DMS53 (cell line): ENCODE measurements around the gene CTNNA1.
A peak's percentile ranks its signal among the peaks of the same experiment; 100 is the strongest.
"Not testable (repeated sequence)": the region's sequence is repeated elsewhere in the genome, so short reads cannot be mapped to it uniquely, and the experiment has no call there.

Experiments
- DNase-seq: peaks from one replicate; lab custom pipeline; 2025; lab: John Stamatoyannopoulos, UW

CTNNA1 gene

GRCh38 chr5:138724470-138725146, 28.6 kb upstream of the CTNNA1 start:
- no peak for DNase-seq

- peak; percentile 87 for DNase-seq
Observed at GRCh38 chr5:138725153-138725817, 27.9 kb upstream of the CTNNA1 start.

- DNase-seq, result no peak
Observed at GRCh38 chr5:138725818-138726416, 27.3 kb upstream of the CTNNA1 start.

- no peak for DNase-seq
Observed at GRCh38 chr5:138726848-138727247, 26.4 kb upstream of the CTNNA1 start.

GRCh38 chr5:138730496-138730895, 22.7 kb upstream of the CTNNA1 start:
- not testable (repeated sequence) for DNase-seq

- DNase-seq, result no peak
Observed at GRCh38 chr5:138732466-138732865, 20.8 kb upstream of the CTNNA1 start.

GRCh38 chr5:138732933-138733332, 20.3 kb upstream of the CTNNA1 start:
- DNase-seq, result no peak

DNA sequence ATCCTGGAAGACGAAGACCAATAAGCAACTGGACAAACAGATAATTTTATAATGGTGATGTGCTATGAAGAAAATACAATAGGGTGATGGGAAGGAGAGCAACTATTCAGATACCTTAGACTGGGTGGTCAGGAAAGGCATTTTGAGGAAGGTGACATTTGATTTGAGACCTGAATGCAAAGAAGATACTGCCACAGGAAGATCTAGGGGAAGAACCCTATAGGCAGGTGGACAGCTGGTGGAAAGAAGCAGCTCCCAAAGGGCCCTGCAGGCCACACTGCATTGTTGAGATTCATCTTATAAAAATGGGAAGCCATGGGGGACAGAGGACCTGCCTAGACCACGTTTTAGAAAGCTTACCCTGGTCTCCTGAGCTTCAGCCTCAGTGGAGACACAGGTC, 19.7 kb upstream of the CTNNA1 start:
- no peak for DNase-seq

- DNase-seq, result no peak
Observed at GRCh38 chr5:138736293-138736692, 16.9 kb upstream of the CTNNA1 start.

DNA sequence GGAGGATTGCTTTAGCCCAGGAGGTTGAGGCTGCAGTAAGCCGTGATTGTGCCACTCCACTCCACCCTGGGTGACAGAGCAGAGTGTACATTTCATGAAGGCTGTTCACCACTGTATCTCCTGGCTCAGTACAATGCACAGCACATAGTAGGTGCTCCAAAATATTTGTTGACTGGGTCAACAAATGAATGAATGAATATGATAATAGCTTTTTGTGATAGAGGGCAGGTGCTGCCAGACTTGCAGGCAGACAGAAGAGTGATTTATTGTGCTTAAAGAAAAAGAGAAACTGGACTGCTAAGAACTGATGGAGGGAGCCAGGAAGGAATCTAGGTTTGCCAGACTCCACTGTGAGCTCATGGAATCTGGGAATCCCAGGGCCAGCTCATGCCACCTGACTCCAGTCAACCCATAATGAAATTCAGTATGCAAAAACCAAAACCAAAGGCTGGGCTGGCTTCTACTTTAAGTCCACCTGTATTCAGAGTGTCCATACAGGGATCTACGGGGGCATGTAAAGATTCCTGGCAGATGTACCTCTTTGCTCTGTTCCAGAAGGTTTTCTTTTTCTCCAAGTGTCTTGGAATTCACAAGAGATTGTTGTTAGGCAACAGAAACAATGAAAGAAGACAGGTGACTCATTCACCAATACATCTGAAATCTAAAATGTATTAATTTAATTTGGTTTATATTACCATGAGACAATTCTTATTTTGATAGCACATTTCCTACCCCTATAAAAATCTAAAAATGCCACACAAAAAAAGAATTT, 15.5 kb upstream of the CTNNA1 start:
- DNase-seq, result no peak

DNA sequence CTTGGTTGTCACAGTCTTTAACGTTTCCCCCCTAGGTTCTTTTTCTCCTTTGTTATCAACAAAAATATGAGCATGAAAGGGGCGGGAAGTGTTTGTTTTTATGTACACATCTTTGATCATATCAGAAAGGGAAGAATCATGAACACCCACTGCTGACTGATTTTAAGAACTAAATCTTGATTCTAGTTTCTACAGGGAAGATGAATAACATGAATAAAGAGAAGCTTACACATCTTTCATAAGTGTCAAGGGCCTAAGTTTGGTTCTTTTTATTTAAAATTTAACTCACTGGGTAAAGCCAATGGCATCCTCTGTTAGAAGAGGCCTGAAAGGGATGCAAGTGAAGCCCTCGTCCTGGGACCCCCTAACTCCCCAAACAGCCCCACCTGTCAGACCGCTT, 14.8 kb upstream of the CTNNA1 start:
- no peak for DNase-seq

GRCh38 chr5:138739938-138740337, 13.3 kb upstream of the CTNNA1 start:
- no peak for DNase-seq

DNA sequence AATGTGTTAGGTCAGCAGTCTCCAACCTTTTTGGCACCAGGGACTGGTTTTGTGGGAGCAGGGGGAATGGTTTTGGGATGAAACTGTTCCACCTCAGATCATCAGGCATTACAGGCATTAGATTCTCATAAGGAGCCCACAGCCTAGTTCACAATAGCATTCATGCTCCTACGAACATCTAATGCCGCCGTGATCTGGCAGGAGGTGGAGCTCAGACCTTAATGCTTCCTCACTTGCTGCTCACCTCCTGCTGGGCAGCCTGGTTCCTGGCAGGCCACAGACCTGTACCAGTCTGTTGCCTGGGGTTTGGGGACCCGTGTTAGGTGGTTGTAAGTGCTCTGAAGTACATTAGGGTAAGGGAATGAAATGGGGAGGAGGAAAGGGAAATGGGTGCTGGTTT, 9.7 kb upstream of the CTNNA1 start:
- DNase-seq, result no peak

DNA sequence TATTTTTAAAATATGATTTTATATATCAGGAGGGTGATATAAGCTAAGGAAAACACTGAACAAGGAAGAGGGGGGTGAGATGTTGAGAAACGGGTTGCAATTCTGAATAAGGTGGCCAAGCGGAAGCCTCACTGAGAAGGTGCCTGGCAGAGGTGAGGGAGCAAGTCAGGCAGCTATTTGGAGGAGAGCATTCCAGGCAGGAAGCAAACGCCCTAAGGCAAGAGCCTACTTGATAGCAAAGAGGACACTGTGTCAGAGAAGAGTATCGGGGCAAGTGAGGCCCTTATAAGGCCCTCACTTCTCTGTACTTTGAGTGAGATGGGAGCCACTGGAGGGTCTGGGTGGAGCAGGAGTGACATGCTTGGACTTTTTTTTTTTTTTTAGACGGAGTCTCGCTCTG, 8.0 kb upstream of the CTNNA1 start:
- no peak for DNase-seq

DNA sequence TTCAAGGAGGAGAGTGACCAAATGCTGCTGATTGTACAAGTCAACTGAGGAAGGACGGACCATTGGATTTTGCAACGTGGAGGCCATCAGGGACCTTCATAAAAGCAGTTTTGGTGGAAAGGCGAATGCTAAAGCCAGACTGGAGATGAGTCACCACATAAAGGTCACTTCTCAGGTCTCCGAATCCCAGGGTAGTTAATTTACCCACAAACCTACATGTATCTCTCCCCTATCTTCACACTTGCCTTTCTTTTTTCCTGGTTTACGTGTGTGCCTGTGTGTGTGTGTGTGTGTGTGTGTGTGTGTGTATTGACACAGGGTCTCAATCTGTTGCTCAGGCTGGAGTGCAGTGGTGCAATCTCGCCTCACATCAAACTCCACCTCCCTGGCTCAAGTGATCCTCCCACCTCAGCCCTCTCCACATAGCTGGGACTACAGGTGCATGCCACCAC, 4.6 kb upstream of the CTNNA1 start:
- no peak for DNase-seq

DNA sequence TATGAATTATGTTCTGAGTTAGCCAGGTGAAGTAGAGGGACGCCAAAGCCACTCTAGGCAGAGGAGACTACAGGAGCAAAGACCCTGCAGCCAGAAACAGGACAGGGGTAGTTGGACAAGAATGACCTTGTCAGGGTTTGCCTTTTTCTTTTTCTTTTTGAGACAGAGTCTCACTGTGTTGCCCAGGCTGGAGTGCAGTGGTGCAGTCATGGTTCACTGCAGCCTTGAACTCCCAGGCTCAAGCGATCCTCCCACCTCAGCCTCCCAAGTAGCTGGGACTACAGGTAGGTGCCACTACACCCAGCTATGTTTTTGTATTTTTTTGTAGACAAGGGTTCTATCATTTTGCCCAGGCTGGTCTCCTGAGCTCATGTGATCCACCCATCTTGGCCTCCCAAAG, 1.9 kb upstream of the CTNNA1 start:
- not testable (repeated sequence) for DNase-seq

- DNase-seq, result peak; percentile 68
Observed at GRCh38 chr5:138752341-138752950, 779 bp upstream of the CTNNA1 start.

GRCh38 chr5:138753794-138754698, 821 bp downstream of the CTNNA1 start:
- peak; percentile 95 for DNase-seq

- no peak for DNase-seq
Observed at GRCh38 chr5:138754699-138755057, 1.5 kb downstream of the CTNNA1 start.

- DNase-seq, result no peak
Observed at GRCh38 chr5:138755084-138755748, 2.0 kb downstream of the CTNNA1 start.
